SIG-M5 treated with dmso at 0.1 percent for 504 hours (cell line): ENCODE measurements around the gene FOCAD.

Experiments
- DNase-seq: peaks from one replicate; lab custom pipeline; 2025; ENCODE audit not compliant: unreplicated experiment; lab: John Stamatoyannopoulos, UW

The FOCAD gene

DNA sequence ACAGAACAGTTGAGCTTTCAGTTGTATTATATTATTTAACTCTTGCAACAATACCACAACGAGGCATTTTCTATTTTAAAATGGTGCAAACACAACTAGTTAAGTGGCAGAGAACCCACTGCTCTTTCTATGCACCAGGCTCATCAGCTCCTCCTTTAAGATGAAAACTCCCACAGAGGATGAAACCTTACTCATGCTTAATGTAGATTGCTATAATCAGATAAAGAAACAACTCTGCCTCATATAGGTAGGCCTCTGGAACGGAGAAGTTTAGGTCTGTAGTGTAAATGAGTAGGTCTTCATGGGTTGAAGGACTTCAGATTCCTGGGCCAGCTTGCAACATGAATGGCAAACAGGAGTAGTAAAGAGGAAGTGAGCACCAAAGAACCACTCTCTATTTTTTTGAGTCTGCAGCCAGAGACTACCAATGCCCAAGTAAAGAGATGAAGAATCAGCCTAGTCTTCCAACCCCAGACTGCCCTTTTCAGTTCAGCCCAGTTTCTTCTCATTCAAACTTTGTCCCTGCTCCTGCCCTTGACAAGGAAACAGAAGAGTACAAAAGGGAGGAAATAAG lies 313.5 kb downstream of the FOCAD start:
- DNase-seq: peak; percentile 49

DNA sequence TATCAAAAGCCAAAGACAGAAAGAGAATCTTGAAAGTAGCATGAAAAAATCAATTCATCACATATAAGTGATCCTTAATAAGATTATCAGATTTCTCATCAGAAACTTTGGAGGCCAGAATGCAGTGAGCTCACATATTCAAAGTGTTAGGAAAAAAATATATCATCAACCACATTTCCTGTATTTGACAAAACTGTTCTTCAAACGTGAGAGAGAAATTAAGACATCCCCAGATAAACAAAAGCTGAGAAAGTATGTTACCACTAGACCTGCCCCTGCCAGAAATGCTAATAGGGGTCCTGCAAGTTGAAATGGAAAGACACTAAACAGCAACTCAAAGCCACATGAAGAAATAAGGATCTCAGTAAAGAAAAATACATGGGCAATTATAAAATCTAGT lies 317.5 kb downstream of the FOCAD start:
- DNase-seq: no peak

DNA sequence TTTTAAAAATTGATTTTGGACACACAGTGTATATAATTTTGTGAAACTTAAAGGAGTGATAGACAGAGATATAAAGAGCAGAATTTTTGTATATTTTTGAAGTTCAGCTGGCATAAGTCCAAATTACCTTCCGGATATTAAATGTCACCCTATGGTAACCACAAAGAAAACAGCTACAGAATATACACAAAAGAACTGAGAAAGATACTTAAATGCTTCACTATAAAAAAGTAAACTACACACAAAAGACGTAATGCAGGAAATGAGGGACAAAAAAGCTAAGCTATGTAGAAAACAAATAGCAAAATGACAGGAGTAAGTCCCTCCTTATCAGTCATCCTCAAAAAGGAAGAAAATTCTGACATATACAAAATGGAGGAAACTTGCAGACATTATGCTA lies 318.0 kb downstream of the FOCAD start:
- DNase-seq: no peak

DNA sequence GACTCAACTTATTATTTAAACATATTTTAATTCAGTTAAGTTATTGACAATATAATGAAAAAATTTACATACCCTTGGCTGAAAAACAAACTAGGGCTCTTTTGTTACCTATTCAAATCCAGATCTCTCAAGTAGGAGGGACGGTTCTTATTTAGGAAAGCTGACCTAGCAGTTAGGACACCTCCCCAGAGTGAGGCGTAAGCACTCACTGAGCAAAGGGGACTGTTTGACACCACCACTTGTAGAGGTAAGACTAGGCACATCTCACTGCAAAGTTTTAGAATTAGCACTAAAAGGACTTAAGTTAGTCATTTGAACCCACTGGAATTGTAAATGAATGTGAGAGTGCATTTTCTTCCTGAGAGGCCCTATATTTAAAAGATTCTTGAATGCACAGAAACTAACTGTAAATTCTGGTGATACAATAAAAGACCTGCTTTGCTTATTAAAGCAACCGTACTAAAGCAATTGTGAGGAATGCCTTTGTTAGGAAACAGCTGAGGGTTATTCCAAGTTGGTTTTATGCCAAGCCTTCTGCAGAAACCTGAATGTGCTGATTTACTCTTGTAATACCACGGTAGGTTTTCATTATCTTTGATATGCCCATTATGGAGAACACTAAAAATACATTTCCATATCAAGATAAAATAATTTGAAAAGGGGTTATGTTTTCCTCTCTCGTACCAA lies 331.2 kb downstream of the FOCAD start:
- no peak for DNase-seq

DNA sequence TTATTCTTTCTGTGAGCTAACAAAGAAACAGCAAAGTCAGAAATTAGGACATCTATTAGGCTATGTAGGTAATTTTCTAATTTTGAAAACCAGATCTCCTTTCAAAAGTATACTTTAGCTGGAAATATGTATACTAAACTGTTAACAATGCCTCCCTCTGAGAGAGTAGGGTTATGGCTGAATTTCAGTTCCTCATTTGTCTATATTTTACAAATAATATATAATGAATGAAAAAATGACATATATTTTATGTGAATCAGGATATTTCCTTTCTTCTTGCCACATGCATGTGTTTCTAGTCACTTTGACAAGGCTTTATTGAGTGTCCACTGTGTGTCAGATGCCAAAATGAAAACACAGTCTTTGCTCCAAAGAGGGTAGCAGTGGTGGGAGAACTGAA lies 331.9 kb downstream of the FOCAD start:
- DNase-seq: no peak

DNA sequence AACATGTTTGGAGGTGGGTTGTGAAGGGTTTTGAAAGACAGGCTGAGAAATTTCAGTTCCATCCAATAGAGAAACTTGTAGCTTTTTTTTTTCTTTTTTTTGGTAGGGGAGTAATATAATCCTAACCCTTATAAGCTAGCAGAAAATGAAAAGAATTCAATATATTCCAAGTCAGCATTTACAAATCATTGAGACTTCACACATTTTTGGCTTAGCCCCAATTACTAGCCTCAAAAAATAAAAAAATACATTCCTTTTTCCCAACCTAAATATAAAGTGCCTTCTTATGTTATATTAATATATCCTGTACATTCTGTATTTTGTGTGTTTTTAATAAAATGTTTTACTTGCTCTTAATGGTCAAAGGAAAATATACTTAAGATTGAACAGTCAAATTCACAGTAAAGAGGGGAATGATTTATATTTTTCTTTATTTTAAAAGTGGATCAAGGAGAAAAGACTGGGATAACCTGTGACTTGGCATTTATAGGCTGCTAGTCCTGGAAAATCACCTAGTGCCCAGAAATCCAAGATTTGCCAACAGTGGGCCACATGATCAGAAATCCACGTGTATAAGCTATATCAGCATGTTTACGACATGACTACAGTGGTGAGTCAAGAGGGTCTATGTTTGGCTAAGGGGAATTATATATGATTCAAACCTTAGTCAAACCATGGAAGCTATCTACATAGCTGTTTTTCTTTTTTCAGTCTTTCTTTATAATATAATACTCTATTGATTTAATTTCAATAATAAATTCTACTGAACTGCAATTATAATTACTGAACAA lies 332.8 kb downstream of the FOCAD start:
- DNase-seq: no peak

DNA sequence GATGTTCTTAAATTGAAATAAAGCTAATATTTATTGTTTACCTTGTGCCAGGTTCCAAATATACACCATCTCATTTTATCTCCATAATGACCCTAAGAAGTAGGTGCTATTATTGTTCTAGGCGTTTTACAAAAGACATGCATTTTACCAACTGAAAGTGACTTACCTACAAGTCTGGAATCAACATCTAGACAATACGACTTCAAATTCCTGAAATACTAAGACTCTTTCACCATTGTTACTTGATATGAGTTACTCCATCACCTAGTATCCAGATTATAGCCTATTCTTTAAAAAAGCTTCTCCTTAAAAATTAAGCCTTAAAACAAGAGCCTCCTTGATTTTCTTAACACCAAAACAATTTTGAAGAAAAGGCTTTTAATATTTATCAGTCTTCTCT lies 334.1 kb downstream of the FOCAD start:
- DNase-seq: no peak

DNA sequence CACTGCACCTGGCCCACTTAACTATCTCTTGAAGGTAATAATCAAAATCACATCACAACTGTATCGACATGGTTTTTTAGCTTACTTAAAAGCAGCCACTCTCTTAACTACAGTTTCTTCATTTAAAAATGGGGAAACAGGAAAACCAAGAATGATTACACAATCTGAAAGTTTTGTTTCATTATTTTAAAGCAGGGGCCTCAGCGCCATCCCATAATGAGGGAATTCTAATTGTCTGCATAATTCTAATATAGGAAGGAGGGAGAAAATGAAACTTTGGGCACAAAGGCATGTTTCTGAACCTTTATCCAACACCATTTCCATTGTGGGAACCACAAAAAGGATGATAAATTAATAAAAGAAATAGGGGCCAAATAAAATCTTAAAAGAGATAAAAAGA lies 339.8 kb downstream of the FOCAD start:
- DNase-seq: peak; percentile 66

DNA sequence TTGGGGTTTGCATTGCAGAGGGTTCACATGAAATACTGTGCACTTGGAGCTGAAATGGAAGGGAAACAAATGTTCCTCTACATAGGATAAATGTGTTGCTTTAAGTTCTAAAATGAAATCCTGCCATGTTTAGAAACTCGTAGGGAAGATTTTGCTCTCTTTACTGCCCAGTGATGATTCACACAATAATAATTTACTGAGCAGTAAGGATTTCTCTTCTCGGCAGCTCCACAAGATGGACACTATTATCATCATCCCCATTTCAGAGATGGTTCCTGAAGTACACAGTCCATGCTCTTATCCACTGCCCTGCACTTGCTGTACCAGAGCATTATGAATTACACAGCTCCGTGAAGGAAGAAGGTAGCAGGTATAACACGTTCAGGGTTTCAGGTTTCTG lies 343.2 kb downstream of the FOCAD start:
- DNase-seq: no peak

DNA sequence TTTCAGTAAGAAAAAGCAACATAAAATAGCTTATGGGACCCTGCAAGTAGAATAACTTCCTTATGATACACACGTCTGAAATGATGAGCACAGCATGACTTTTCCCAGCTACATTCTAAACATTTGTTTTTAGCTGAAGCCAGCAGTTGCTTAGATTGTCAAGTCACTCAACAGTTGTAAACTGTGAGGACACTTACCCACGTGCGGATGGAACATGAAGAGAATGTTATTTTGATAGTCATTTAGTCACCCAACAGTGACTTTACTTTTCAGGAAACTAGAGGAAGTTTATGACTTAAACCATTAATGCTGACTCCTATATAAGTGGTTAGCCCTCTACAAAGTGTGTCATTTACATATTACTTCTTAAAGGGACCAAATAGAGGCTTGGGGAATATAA lies 344.4 kb downstream of the FOCAD start:
- DNase-seq: no peak

DNA sequence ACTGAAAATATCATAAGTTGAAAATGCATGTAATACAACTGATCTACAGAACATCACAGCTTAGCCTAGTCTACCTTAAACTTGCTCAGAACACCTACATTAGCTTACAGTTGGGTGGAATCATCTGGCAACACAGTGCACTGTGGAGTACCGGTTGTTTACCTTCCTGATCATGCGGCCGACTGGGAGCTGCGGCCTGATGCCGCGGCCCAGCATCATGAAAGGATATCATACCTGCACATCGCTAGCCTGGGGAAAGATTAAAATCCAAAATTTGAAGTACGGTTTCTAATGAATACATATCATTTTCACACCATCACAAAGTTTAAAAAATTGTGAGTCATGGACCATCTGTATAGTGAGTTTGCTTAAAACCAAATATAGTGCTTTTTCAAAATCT lies 345.6 kb downstream of the FOCAD start:
- DNase-seq: no peak

DNA sequence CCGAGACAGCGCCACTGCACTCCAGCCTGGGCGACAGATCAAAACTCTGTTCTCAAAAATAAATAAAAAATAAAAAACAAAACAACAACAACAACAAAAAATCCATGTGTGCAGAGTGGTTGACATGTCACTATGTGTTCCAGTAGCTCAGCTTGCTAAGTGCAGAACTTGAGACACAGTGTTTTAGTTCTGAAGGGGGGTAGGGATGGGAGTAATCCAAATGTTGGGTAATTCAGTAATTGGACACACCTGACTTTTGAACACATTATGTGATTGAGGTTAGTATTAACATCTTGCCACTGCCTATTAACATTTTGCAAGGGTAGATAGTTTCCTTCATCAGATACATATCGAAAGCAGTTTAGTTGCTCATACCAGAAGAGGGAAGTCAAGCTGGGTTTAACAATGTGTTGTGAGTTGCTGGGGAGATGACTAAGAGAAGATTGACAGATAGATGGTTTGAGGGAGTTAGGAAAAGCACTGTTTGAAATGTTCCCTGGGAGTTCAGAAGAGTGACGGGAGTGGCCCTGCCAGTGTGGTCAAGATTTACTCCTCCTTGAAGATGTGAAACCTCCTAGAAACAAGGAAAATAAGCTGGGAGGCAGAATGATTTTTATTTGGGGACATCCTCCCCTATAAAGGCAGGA lies 346.5 kb downstream of the FOCAD start:
- DNase-seq: peak; percentile 82

DNA sequence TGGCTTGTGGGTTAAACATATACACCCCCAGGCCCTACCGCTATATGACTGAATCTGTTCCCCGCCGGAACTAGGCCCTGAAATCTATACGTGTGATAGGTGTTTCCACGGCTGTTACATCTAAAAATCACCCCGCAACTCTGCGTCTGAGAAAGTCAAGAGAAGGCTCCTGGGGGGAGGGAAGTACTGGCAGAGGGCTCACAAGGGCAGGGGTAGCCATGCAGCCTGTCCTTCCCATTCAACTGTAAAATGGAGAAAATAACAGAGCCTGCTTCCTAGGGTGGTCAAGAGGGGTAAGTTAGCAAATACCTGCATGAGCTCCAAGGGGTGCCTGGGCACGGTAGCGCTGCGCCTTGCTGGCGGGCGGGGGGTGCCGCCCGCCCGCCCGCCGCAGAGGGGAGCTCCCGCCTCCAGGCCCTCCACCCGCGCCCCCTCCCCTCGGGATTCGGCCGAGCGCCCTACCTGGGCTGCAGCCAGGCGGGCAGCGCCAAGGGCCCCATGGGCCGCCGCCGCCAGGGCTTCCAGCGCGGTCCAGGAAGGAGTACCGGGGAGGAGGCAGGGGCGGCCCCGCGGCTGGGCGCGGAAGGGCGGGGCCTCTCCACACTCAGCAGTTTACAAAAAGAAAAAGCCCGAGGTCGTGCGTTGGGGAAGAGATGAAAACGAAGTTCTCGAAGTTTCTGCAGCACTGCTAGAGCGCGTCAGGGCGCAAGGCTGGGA lies 347.2 kb downstream of the FOCAD start, which contains the start of gene HACD4:
Gene HACD4 (minus strand): TSS at position 550 of the 717 bp plus-strand sequence. CDS start 50 bp downstream, at position 500.
- peak; percentile 14 for DNase-seq

DNA sequence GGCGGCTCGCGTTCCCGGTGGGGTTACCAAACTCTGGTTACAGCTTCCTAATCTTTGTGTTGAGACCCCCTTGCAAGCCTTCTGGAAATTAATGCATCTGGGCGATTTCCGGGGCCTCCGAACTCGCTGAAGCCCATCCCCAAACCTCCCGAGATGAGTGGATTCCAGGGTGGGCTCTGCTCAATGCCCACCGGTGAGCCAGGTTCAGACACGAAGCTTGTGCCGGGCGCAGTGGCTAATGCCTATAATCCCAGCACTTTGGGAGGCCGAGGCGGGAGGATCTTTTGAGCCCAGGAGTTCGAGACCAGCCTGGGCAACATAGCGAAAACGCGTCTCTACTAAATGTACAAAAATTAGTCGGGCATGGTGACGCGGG lies 347.7 kb downstream of the FOCAD start:
- no peak for DNase-seq

DNA sequence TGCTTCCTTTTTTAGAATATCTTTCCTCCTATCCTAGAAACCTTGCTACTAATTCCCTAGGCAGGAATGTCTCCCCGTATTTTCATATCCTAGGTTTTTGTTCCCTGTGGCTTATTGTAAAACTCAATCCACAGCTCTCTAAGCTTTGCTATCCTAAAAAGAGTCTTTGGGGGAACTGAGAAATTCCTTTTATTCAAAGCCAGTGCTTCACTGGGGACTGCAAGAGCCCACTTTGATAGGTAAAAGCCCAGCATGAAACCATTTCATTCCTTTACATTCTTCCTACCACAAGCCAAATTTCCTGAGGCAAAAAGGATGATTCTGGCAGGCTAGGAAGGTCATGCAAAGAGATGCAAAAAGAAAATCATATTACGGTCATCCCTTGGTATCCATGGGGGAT lies 353.2 kb downstream of the FOCAD start:
- DNase-seq: no peak

DNA sequence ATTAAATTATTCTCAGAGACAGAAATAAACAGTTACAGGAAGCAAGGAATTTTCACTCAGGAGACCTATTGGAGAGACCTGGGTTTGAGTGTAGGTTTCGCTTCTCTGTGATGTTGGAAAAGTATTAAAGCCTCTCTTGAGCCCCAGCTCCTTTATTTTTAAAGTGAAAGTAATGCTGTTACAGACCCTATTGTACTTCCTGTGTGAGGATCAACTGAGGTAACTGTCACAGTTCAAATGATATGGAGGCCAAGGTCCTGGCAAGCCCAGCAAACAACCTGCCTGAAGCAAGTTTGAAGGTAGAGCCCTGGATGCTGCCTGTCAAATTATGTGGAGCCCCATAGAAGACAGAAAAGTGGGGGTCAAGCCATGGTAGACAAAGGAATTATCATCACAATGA lies 355.2 kb downstream of the FOCAD start:
- no peak for DNase-seq

DNA sequence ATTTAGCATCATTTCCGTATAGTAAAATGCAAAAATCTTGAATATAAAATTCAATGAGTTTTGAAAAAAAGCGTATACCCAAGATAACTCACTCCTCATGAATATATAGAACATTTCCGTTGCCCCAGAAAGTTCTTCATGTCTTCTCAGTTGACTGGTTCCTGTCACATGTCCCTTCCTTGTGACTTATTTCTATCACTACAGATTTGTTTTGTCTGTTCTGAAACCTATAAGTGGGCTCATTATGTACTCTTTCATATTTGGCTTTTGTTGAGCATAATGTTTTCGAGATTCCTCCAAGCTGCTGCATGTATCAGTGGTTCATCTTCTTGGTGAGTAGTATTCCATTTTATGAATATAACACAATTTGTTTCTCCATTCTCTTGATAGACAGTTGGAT lies 358.4 kb downstream of the FOCAD start:
- no peak for DNase-seq

DNA sequence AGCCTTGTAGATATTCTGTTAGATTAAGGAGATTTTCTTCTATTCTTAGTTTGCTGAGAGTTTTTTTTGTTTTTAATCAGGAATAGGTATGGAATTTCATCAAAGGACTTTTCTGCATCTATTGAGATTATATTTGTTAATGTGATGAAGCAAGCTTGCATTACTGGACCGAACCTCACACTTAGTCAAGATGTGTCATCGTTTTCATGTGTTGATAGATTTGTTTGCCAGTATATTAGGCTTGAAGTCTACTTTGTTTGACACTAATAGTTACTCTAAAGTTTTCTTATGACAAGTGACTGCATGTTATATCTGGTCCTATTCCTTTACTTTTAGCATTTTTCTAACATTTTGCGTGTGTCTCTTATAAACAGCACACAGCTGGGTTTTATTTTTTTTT lies 359.8 kb downstream of the FOCAD start:
- DNase-seq: no peak
